Esophagus (tissue), 2 donors: ENCODE results near the gene LHX1. TPM values are rescaled to one million over a fixed set of nuclear protein-coding genes. Genes with fewer than 3 reads are reported as not detected.

ENCODE experiments used
- H3K27ac ChIP-seq, 2 donors: one replicate each; pipeline ENCODE4 v1.5.1; 2013; ENCODE audit warnings: low read depth in 2 of 2, mild to moderate bottlenecking in 2 of 2, inconsistent platforms in 1 of 2, low read length in 1 of 2, moderate library complexity in 1 of 2
- H3K27me3 ChIP-seq, 2 donors: one replicate each; pipeline ENCODE4 v1.6.1; 2013; ENCODE audit warnings: low read length in 2 of 2, control low read depth in 1 of 2, mild to moderate bottlenecking in 1 of 2; ENCODE audit not compliant: insufficient read depth in 2 of 2, control insufficient read depth in 1 of 2
- H3K36me3 ChIP-seq, 2 donors: one replicate each; pipeline ENCODE4 v1.6.1; 2013; ENCODE audit warnings: low read length in 1 of 2; ENCODE audit not compliant: control insufficient read depth in 2 of 2, insufficient read depth in 2 of 2
- H3K4me1 ChIP-seq, 2 donors: one replicate each; pipeline ENCODE4 v1.6.1; 2013; ENCODE audit warnings: low read length in 1 of 2; ENCODE audit not compliant: control insufficient read depth in 2 of 2, insufficient read depth in 2 of 2
- H3K4me3 ChIP-seq, 2 donors: one replicate each; pipeline ENCODE4 v1.5.1; 2013; ENCODE audit warnings: low read length in 2 of 2, mild to moderate bottlenecking in 2 of 2, low read depth in 1 of 2, moderate library complexity in 1 of 2
- H3K9me3 ChIP-seq, 2 donors: one replicate each; pipeline ENCODE4 v1.6.1; 2013; ENCODE audit warnings: mild to moderate bottlenecking in 2 of 2, low read depth in 1 of 2, low read length in 1 of 2, moderate library complexity in 1 of 2; ENCODE audit not compliant: control insufficient read depth in 2 of 2, insufficient read depth in 1 of 2
- WGBS, 2 donors: extraction: QIAGEN DNeasy Blood & Tissue Kit; methylation state at CpG; one replicate each; pipeline ENCODE4 v1.1.7; 2013; 5-methylcytosine and 5-hydroxymethylcytosine counted together
- polyA plus RNA-seq, 2 donors: library from polyadenylated mRNA; stranded (reverse); fragments of 200-250 nt; gene quantifications; one replicate each; pipeline ENCODE4 v1.2.3, GENCODE V29; 2013
- donor health status: healthy with polysubstance abuse.
- donor health status: Bipolar disorder and iron deficiency.

Gene LHX1
- polyA plus RNA-seq, 2 donors = not detected

GRCh38 chr17:36931697-36932382 is 5.4 kb upstream of the LHX1 start:
- no peak overlapping the region for H3K27ac ChIP-seq
- 2 to 3% methylated on average over 30 of the region's 30 CpGs for WGBS, 2 donors
- peaks cover 6 to 58% of the 10 kb centered on the region in 2 donors for H3K27me3 ChIP-seq
- peaks cover 0 to 4% of the 10 kb centered on the region in 2 donors for H3K9me3 ChIP-seq
- peaks cover 33% of the 10 kb centered on the region in 2 donors for H3K4me1 ChIP-seq
- H3K36me3 ChIP-seq = no peaks in the 10 kb centered on the region
- H3K4me3 ChIP-seq = peak overlapping the region in 1 of 2 donors; percentile 28

GRCh38 chr17:36932383-36932693 is 4.9 kb upstream of the LHX1 start:
- Histone ChIP-seq H3K27ac (no peak overlapping the region), H3K4me1 (peaks cover 36 to 37% of the 10 kb centered on the region in 2 donors), H3K27me3 (peaks cover 6 to 62% of the 10 kb centered on the region in 2 donors), H3K9me3 (peaks cover 0 to 4% of the 10 kb centered on the region in 2 donors), H3K4me3 (peak overlapping the region in 1 of 2 donors; percentile 28), H3K36me3 (no peaks in the 10 kb centered on the region)
- 5% methylated on average over 16 of the region's 16 CpGs for WGBS, 2 donors

GRCh38 chr17:36932694-36933511 is 4.4 kb upstream of the LHX1 start:
- Histone ChIP-seq H3K27ac (no peak overlapping the region), H3K4me3 (no peak overlapping the region), H3K4me1 (peaks cover 36 to 39% of the 10 kb centered on the region in 2 donors), H3K27me3 (peaks cover 6 to 67% of the 10 kb centered on the region in 2 donors), H3K36me3 (no peaks in the 10 kb centered on the region), H3K9me3 (peaks cover 0 to 4% of the 10 kb centered on the region in 2 donors)
- WGBS, 2 donors = 6 to 10% methylated on average over 40 of the region's 40 CpGs

GRCh38 chr17:36933512-36934143 is 3.6 kb upstream of the LHX1 start:
- Histone ChIP-seq H3K4me3 (peak overlapping the region in 1 of 2 donors; percentile 10), H3K9me3 (peaks cover 0 to 4% of the 10 kb centered on the region in 2 donors)
- 8 to 10% methylated on average over 23 of the region's 23 CpGs for WGBS, 2 donors

GRCh38 chr17:36934144-36934691 is 3.1 kb upstream of the LHX1 start:
- H3K27ac ChIP-seq = no peak overlapping the region
- peaks cover 0 to 4% of the 10 kb centered on the region in 2 donors for H3K9me3 ChIP-seq
- H3K36me3 ChIP-seq = no peaks in the 10 kb centered on the region
- H3K4me1 ChIP-seq = peaks cover 44 to 45% of the 10 kb centered on the region in 2 donors
- H3K4me3 ChIP-seq = peak overlapping the region in 1 of 2 donors; percentile 10
- 3 to 7% methylated on average over 26 of the region's 26 CpGs for WGBS, 2 donors
- peaks cover 6 to 73% of the 10 kb centered on the region in 2 donors for H3K27me3 ChIP-seq

More at GRCh38 chr17:36933512-36934143, 3.6 kb upstream of the LHX1 start:
- Histone ChIP-seq H3K36me3 (no peaks in the 10 kb centered on the region), H3K27ac (no peak overlapping the region), H3K27me3 (peaks cover 6 to 72% of the 10 kb centered on the region in 2 donors), H3K4me1 (peaks cover 43 to 44% of the 10 kb centered on the region in 2 donors)

- Histone ChIP-seq H3K27ac (no peak overlapping the region), H3K36me3 (no peaks in the 10 kb centered on the region), H3K4me3 (no peak overlapping the region), H3K9me3 (peaks cover 0 to 4% of the 10 kb centered on the region in 2 donors), H3K4me1 (peaks cover 44 to 45% of the 10 kb centered on the region in 2 donors), H3K27me3 (peaks cover 6 to 76% of the 10 kb centered on the region in 2 donors)
- WGBS, 2 donors = 2 to 5% methylated on average over 79 of the region's 79 CpGs
Measured at GRCh38 chr17:36934692-36935630, 2.3 kb upstream of the LHX1 start.

- WGBS, 2 donors = 2 to 4% methylated on average over 46 to 49 of the region's 49 CpGs
- no peak overlapping the region for H3K27ac ChIP-seq
- H3K9me3 ChIP-seq = peaks cover 0 to 4% of the 10 kb centered on the region in 2 donors
- H3K4me3 ChIP-seq = no peak overlapping the region
- H3K4me1 ChIP-seq = peaks cover 44 to 45% of the 10 kb centered on the region in 2 donors
- no peaks in the 10 kb centered on the region for H3K36me3 ChIP-seq
- peaks cover 6 to 85% of the 10 kb centered on the region in 2 donors for H3K27me3 ChIP-seq
Measured at GRCh38 chr17:36935671-36936454, 1.4 kb upstream of the LHX1 start.

- Histone ChIP-seq H3K36me3 (no peaks in the 10 kb centered on the region), H3K27me3 (peaks cover under 1 to 89% of the 10 kb centered on the region in 2 donors), H3K4me3 (no peak overlapping the region), H3K27ac (no peak overlapping the region), H3K4me1 (peaks cover 42 to 45% of the 10 kb centered on the region in 2 donors), H3K9me3 (peaks cover 0 to 2% of the 10 kb centered on the region in 2 donors)
- 2 to 4% methylated on average over 45 to 58 of the region's 58 CpGs for WGBS, 2 donors
Measured at GRCh38 chr17:36936455-36937000, 747 bp upstream of the LHX1 start.
